GM12874 (cell line): ENCODE results near the gene NECAB2.

Experiments used
- TF ChIP-seq, protein P1 (sequence below): IDR thresholded peaks from 2 replicates; pipeline ENCODE4 v1.5.1; 2011; ENCODE audit warnings: low read depth, mild to moderate bottlenecking, control low read depth, low read length, moderate library complexity; ENCODE audit not compliant: insufficient read depth

NECAB2 gene

GRCh38 chr16:83967838-83968305 lies at the start of gene NECAB2:
Gene NECAB2, plus strand, starts transcription at chr16:83968244. Its CDS starts 405 bp downstream, at chr16:83968649.
- TF ChIP-seq, protein P1, sequence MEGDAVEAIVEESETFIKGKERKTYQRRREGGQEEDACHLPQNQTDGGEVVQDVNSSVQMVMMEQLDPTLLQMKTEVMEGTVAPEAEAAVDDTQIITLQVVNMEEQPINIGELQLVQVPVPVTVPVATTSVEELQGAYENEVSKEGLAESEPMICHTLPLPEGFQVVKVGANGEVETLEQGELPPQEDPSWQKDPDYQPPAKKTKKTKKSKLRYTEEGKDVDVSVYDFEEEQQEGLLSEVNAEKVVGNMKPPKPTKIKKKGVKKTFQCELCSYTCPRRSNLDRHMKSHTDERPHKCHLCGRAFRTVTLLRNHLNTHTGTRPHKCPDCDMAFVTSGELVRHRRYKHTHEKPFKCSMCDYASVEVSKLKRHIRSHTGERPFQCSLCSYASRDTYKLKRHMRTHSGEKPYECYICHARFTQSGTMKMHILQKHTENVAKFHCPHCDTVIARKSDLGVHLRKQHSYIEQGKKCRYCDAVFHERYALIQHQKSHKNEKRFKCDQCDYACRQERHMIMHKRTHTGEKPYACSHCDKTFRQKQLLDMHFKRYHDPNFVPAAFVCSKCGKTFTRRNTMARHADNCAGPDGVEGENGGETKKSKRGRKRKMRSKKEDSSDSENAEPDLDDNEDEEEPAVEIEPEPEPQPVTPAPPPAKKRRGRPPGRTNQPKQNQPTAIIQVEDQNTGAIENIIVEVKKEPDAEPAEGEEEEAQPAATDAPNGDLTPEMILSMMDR = peak; percentile 56

DNA sequence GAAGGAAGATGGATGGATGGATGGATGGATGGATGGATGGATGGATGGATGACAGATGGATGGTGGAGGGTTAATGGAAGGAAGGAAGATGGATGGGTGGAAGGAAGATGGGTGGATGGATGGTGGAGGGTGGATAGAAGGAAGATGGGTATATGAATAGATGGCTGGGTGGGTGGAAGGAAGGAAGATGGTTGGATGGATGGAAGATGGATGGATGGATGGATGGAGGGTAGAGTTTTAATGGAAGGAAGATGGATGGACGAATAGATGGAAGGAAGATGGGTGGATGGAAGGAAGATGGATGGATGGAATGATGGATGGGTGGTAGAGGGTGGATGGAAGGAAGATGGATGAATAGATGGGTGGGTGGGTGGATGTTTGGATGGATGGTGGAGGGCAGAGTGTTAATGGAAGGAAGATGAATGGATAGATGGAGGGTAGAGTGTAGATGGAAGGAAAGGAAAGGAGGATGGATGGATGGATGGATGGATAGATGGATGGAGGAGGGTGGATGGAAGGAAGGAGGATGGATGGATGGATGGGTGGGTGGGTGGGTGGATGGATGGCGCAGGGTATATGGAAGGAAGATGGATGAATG lies 47.1 kb upstream of the NECAB2 start:
- TF ChIP-seq, protein P1 = no peak

GRCh38 chr16:83923581-83924365 lies 44.3 kb upstream of the NECAB2 start:
- TF ChIP-seq, protein P1 = no peak

DNA sequence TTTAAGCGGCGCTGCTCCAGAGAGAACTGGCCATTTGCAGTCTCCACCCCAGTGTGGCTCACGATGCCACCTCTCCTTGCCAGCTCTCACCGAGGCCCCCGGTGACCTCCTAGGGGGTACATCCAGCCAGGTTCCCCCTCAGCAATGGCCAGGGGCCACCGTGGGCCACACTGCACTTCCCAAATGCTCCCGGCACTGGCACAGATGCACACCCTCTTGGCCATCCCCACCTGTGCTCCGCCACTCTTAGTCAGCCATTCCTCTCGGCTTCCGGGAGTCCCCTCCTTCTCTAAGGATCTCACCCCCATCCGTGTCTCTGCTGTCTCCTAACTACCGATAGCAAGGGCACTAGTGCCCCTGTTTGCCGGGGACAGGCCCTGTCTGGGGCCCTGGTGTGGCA lies 43.4 kb upstream of the NECAB2 start:
- TF ChIP-seq, protein P1 = no peak

DNA sequence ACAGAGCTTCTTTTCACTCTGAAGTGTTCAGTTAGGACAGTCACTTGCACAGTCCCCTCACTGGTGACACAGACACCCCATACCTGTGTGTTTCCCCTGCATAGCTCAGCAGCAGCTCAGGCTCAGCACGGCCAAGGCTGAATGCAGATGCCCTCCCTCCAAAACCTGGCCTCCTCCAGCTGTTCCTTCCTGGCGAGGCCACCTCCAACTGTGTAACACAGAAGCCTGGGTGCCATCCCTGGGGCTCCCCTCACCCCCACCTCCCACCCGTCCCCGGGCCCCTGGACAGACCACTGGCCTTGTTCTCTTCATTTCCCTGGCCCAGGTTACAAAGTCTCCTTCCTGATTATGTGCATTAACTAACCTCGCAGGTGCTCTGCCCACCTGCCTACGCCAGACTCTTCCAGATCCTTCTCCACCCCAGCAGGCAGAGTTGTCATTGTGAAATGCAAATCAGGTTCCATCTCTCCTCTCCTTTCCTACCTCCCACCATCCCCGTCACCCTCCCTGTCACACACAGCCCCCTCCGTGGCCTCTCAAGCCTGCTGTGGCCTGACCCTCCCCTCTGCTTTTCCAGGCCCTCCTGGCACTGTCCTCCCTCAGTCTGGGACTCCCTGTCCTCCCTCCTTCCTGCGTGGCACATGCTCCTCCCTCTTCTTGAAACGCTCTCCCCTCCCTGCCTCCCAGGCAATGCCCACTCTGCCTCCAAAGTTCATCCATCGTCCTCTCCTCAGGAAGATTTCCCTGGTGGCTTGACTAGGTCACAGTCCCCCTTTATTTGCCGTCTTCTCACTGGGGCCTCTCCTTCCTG lies 42.7 kb upstream of the NECAB2 start:
- TF ChIP-seq, protein P1 = no peak

- TF ChIP-seq, protein P1 = no peak
Measured at GRCh38 chr16:83925957-83926725, 41.9 kb upstream of the NECAB2 start.
